ENCODE results near the gene ZKSCAN1.

DNA sequence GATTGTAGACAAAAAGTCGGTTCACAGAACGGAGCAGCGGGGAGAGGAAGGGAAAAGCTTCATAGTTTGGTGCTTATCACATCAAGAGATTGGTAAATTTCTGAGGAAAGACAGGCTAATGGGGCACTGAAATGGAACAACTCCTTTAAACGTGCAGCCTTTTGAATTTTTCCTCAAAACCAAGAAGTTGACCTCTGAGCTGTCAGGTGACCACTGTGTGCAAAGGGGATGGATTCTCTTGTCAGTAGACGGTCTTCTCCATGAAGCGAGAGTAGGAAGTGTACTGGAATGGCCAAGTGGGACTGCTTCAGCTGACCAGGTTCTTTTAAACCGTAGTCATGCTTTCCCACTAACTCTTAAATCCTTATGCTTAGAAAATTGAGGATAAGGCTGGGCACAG lies 22.9 kb downstream of the ZKSCAN1 start:
- TF ChIP-seq, protein P1, sequence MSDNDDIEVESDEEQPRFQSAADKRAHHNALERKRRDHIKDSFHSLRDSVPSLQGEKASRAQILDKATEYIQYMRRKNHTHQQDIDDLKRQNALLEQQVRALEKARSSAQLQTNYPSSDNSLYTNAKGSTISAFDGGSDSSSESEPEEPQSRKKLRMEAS (IDR thresholded peaks at IDR 0.05): no peak
- TF ChIP-seq CEBPB (IDR thresholded peaks at IDR 0.05) (no peak), EP300 (IDR thresholded peaks at IDR 0.05; ENCODE audit: borderline replicate concordance) (no peak), TAF1 (IDR thresholded peaks at IDR 0.05; ENCODE audit: low read depth) (no peak), NFIC (IDR thresholded peaks at IDR 0.05) (no peak), RAD21 (IDR thresholded peaks at IDR 0.05; ENCODE audit: low read depth) (no peak), TEAD4 (IDR thresholded peaks at IDR 0.05) (no peak), YY1 (IDR thresholded peaks at IDR 0.05; ENCODE audit: low read depth) (no peak), CREB1 (IDR thresholded peaks at IDR 0.05; ENCODE audit: low read depth) (no peak), TCF12 (IDR thresholded peaks at IDR 0.05; ENCODE audit: low read depth) (no peak)
- TF ChIP-seq, protein P2, sequence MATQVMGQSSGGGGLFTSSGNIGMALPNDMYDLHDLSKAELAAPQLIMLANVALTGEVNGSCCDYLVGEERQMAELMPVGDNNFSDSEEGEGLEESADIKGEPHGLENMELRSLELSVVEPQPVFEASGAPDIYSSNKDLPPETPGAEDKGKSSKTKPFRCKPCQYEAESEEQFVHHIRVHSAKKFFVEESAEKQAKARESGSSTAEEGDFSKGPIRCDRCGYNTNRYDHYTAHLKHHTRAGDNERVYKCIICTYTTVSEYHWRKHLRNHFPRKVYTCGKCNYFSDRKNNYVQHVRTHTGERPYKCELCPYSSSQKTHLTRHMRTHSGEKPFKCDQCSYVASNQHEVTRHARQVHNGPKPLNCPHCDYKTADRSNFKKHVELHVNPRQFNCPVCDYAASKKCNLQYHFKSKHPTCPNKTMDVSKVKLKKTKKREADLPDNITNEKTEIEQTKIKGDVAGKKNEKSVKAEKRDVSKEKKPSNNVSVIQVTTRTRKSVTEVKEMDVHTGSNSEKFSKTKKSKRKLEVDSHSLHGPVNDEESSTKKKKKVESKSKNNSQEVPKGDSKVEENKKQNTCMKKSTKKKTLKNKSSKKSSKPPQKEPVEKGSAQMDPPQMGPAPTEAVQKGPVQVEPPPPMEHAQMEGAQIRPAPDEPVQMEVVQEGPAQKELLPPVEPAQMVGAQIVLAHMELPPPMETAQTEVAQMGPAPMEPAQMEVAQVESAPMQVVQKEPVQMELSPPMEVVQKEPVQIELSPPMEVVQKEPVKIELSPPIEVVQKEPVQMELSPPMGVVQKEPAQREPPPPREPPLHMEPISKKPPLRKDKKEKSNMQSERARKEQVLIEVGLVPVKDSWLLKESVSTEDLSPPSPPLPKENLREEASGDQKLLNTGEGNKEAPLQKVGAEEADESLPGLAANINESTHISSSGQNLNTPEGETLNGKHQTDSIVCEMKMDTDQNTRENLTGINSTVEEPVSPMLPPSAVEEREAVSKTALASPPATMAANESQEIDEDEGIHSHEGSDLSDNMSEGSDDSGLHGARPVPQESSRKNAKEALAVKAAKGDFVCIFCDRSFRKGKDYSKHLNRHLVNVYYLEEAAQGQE (IDR thresholded peaks at IDR 0.05; ENCODE audit: low read depth): no peak

Measured in Ishikawa (cell line).